KMS-11 (cell line): Measurements from ENCODE around the gene NTRK3.

Experiments
- H2AFZ ChIP-seq: fragments of 200-600 bp; sonication (generic); 2 replicates; pipeline ENCODE4 v1.6.1; 2016; ENCODE audit warnings: antibody characterized with exemption, mixed run types, low read depth
- H3K27ac ChIP-seq: fragments of 200-600 bp; sonication (generic); 2 replicates; pipeline ENCODE4 v1.6.1; 2016; ENCODE audit warnings: mild to moderate bottlenecking, mixed run types
- H3K27me3 ChIP-seq: fragments of 200-600 bp; sonication (generic); 2 replicates; pipeline ENCODE4 v1.6.1; 2017; ENCODE audit warnings: mild to moderate bottlenecking, low read depth, mixed run types, moderate library complexity; ENCODE audit not compliant: insufficient read depth
- H3K36me3 ChIP-seq: fragments of 200-600 bp; sonication (generic); 2 replicates; pipeline ENCODE4 v1.6.1; 2017; ENCODE audit warnings: mild to moderate bottlenecking, mixed run types; ENCODE audit not compliant: insufficient read depth
- H3K4me1 ChIP-seq: fragments of 200-600 bp; sonication (generic); 2 replicates; pipeline ENCODE4 v1.6.1; 2016; ENCODE audit warnings: mild to moderate bottlenecking, low read depth, mixed run types; ENCODE audit not compliant: poor library complexity, severe bottlenecking
- H3K4me2 ChIP-seq: fragments of 200-600 bp; sonication (generic); 2 replicates; pipeline ENCODE4 v1.7.0; 2016; ENCODE audit warnings: mild to moderate bottlenecking, mixed run types
- H3K4me3 ChIP-seq: fragments of 200-600 bp; sonication (generic); IDR thresholded peaks from 2 replicates; pipeline ENCODE4 v1.6.1; 2017; ENCODE audit warnings: low read depth, low read length, mixed read lengths; ENCODE audit not compliant: insufficient read depth
- H3K79me2 ChIP-seq: fragments of 200-600 bp; sonication (generic); 2 replicates; pipeline ENCODE4 v1.6.1; 2016; ENCODE audit warnings: low read depth, mixed run types; ENCODE audit not compliant: insufficient read depth
- H3K9ac ChIP-seq: fragments of 200-600 bp; sonication (generic); 2 replicates; pipeline ENCODE4 v1.6.1; 2016; ENCODE audit warnings: mild to moderate bottlenecking, mixed run types
- H4K20me1 ChIP-seq: fragments of 200-600 bp; sonication (generic); 2 replicates; pipeline ENCODE4 v1.6.1; 2016; ENCODE audit warnings: mild to moderate bottlenecking, mixed run types; ENCODE audit not compliant: insufficient read depth
- CTCF ChIP-seq: fragments of 200-600 bp; sonication (generic); conservative IDR thresholded peaks from 2 replicates; pipeline ENCODE4 v1.6.1; 2017; ENCODE audit warnings: low read depth, mild to moderate bottlenecking, antibody characterized with exemption, low read length, moderate library complexity, mixed read lengths

Gene NTRK3

GRCh38 chr15:88011533-88011932 is 245.0 kb downstream of the NTRK3 start:
- Histone ChIP-seq H3K36me3 (no peaks in the 10 kb centered on the region), H3K79me2 (no peaks in the 10 kb centered on the region), H4K20me1 (no peaks in the 10 kb centered on the region), H3K4me1 (no peaks in the 10 kb centered on the region), H3K9ac (no peak overlapping the region), H3K4me2 (no peak overlapping the region), H3K27ac (no peak overlapping the region), H3K27me3 (no peaks in the 10 kb centered on the region), H2AFZ (no peak overlapping the region), H3K4me3 (no peak overlapping the region)
- no peak for TF ChIP-seq CTCF

GRCh38 chr15:88006146-88006545 is 250.4 kb downstream of the NTRK3 start:
- Histone ChIP-seq H3K36me3 (no peaks in the 10 kb centered on the region), H4K20me1 (no peaks in the 10 kb centered on the region), H2AFZ (no peak overlapping the region), H3K27ac (no peak overlapping the region), H3K4me2 (no peak overlapping the region), H3K27me3 (no peaks in the 10 kb centered on the region), H3K79me2 (no peaks in the 10 kb centered on the region), H3K4me1 (no peaks in the 10 kb centered on the region), H3K4me3 (no peak overlapping the region), H3K9ac (no peak overlapping the region)
- no peak for TF ChIP-seq CTCF

GRCh38 chr15:88004399-88004798 is 252.1 kb downstream of the NTRK3 start:
- Histone ChIP-seq H3K4me1 (no peaks in the 10 kb centered on the region), H3K4me3 (no peak overlapping the region), H2AFZ (no peak overlapping the region), H3K4me2 (no peak overlapping the region), H3K79me2 (no peaks in the 10 kb centered on the region), H3K27me3 (no peaks in the 10 kb centered on the region), H4K20me1 (no peaks in the 10 kb centered on the region), H3K27ac (no peak overlapping the region), H3K36me3 (no peaks in the 10 kb centered on the region), H3K9ac (no peak overlapping the region)
- no peak for TF ChIP-seq CTCF

- Histone ChIP-seq H3K27ac (no peak overlapping the region), H3K9ac (no peak overlapping the region), H3K36me3 (no peaks in the 10 kb centered on the region)
Measured at GRCh38 chr15:88003541-88004327, 252.8 kb downstream of the NTRK3 start.

More at GRCh38 chr15:88003541-88004327, 252.8 kb downstream of the NTRK3 start:
- TF ChIP-seq CTCF: no peak
- Histone ChIP-seq H2AFZ (no peak overlapping the region), H3K4me2 (no peak overlapping the region), H3K4me3 (no peak overlapping the region), H3K79me2 (no peaks in the 10 kb centered on the region), H3K4me1 (no peaks in the 10 kb centered on the region), H3K27me3 (no peaks in the 10 kb centered on the region), H4K20me1 (no peaks in the 10 kb centered on the region)
